CD1c-positive myeloid dendritic cell (primary cell): ENCODE measurements around the gene CASP8AP2.
A peak's percentile ranks its signal among the peaks of the same experiment; 100 is the strongest.
"Not testable (repeated sequence)": the region's sequence is repeated elsewhere in the genome, so short reads cannot be mapped to it uniquely, and the experiment has no call there.

ENCODE experiments used
- DNase-seq: peaks from one replicate; pipeline ENCODE4 v3.0.0-alpha.2; 2016; ENCODE audit errors: extremely low spot score

The CASP8AP2 gene

DNA sequence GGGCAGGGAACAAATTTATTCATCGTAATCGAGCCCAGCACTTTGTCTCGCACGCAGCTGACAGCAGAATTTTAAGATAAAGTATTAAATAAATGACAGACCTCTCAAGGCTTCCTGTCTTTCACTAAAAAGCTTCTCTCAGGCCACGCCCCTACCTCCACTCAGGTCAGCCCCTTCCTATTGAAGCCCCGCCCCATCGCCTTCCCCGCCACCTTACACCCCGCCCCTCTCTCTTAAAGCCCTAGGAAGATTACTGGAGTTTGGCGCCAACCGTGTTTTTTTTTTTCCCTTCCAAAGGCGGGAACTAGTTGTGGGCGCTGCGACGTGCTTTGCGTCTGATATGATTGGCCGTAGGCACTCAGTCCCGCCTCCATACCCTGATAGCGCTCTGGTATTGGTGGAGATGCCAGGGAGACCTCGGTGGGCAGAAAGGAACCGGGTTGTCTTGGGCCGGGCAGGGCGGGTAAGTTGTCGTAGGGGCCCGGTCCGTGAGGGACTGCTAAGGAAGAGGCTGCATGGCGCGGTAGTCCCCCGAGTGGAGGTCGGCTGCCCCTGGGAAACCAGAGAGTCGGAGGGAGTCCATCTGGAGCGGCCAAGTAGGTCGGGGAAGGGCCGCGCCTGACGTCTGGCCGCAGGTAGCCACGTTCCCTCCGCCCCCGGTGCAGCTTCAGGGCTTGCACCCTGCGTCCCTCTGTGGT is at the start of gene CASP8AP2:
TSS of gene CASP8AP2 (plus strand) at position 409 of the 698 bp plus-strand sequence.
- peak; percentile 99 for DNase-seq

DNA sequence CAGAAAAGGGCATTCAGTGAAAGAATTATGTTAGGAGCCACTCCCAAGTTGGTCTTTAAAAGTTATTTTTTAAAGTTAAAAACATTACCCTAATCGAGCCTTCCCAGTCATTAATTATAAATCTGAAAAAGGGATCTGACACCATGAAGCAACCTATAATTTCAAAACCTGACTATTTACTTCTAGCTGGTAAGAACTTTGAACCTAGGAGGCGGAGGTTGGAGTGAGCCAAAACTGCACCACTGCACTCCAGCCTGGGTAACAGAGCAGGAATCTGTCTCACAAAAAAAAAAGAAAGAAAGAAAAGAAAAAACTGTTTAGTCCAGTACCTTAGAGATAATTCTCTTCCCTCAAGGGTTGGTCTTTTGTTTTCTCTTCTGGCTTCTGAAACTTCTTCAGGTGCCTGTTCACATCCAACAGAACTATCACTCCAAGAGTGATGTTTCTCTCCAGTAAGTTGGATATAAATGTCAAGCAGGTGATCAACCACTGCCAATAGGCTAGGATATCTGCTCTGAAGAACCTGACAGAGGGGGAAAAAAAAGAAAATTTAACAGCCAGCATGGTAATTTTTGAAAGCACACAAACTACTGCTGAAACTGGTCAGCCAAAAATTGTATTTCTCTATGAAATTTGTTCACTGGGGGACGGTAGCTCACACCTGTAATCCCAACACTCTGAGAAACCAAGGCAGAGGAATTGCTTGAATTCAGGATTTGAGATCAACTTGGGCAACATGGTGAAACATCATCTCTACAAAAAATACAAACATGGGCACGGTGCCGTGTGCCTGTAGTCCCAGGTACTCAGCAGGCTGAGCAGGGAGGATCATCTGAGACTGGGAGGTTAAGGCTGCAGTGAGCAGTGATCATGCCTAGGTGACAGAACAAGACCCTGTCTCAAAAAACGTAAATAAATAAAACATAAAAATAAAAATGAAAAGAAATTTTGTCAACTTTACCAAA is 48.3 kb upstream of the CASP8AP2 start:
- DNase-seq: no peak

DNA sequence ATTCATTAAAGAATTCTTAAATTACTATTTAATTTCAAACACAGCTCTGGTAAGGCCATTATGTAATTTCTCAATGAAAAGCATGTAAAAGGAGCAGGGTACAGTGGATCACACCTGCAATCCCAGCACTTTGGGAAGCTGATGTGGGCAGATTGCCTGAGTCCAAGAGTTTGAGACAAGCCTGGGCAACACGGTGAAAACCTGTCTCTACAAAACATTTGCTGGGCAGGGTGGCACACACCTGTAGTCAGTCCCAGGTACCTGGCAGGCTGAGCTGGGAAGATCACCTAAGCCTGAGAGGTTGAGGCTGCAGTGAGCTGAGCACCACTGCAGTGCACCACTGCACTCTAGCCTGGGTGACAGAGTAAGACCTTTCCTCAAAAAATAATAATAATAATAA is 47.5 kb upstream of the CASP8AP2 start:
- DNase-seq: no peak

DNA sequence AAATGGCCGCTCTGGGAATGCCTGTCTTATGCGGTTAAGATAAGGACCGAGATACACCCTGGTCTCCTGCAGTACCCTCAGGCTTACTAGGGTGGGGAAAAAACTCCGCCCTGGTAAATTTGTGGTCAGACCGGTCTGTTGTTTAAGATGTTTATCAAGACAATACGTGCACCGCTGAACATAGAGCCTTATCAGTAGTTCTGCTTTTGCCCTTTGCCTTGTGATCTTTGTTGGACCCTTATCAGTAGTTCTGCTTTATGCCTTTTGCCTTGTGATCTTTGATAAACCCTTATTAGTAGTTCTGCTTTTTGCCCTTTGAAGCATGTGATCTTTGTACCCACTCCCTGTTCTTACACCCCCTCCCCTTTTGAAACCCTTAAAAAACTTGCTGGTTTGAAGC is 46.4 kb upstream of the CASP8AP2 start:
- DNase-seq: not testable (repeated sequence)

DNA sequence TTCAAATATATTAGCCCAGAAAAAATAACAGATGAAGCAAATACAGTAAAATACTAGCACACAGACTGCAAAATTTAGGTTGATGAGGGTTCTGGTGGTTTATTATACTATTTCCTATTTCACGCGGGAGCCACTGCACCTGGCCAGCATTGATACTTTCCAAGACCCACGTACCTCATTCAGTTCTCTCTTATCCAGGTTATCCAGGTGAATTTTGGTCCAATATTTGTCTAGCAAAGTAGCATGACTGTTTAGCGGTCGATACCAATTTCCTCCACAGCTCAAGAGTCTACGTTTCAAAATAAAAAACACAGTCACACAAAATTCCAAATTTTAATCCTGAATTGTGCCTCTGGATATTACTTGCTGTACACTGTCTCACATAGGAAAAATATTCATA is 44.8 kb upstream of the CASP8AP2 start:
- DNase-seq: no peak

DNA sequence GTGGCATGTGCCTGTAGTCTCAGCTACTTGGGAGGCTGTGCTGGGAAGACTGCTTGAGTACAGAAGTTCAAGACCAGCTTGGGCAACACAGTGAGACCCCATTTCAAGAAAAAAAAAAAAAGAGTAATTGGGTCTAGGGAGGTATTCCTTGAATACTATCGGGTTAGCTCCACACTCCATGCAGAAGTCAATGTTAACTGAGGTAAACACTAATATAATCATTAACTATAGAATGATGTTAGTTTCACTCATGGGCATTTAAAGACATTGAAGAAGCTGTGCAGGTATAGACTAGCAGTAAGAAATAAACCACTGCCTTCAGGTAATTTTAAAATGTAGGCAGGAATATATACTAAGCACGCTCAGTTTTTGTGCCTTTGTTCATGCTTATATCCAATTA is 42.7 kb upstream of the CASP8AP2 start:
- DNase-seq: no peak

DNA sequence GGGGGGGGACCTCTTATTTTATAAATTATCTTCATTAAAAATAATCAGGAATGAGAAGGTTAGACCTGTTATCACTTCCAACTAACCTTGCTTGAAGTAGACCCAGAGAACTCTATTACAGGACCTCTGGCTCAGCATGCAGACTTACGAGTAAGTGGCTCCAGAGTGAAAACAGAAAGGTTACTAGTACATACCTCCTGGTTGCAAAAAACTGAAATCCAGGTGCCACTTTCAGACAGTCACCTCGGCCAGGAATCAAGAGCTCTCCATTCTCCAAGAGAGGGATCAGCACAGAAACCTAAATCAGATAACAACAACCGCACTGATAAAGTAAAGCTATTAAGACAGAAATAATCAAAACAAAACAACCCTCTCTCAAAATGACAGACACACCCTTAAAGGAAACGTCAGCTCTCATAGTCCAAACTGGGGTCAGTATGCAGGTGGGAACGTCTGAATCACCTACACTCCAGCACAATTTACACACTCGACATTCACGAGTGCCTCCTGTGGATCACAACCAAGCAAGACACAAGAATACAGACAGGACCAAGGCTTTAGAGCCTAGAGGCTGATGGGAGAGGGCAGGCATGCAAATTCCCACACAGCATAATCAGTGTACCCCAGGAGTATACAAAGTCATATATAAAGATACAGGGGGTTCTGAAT is 41.9 kb upstream of the CASP8AP2 start:
- DNase-seq: no peak

DNA sequence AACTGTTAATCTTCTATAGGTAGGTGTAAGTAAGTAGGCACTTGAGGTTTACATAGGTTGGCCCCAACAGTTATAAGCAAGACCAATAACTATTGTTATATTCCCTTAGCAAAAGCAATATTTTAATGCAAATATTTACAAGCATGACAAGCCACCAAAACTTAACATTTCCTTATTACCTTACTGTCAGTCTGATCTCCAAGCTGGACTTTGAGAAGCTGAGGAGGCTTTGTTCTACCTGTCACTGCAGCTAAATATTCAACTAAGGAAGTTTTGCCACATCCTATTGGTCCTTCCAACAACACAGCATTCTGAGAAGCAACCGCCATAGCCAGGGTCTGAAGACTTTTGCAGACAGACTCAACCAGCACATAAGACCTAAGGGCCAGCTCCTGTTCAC is 39.7 kb upstream of the CASP8AP2 start:
- no peak for DNase-seq

DNA sequence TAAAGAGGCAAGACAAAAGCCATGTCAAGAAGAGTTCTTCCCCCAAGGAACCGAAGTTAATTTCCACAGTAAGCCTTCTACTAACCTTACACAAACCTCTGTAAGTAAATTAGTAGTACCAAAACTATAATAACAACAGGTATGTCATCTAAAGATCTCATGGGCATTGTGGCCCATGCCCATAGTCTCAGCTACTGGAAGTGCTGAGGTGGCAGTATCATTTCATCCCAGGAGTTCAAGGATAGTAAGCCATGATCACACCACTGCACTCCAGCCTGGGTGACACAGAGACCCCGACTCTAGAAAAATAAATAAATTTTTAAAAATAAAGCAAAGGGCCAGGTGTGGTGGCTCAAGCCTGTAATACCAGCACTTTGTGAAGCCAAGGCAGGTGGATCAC is 39.3 kb upstream of the CASP8AP2 start:
- DNase-seq: no peak

DNA sequence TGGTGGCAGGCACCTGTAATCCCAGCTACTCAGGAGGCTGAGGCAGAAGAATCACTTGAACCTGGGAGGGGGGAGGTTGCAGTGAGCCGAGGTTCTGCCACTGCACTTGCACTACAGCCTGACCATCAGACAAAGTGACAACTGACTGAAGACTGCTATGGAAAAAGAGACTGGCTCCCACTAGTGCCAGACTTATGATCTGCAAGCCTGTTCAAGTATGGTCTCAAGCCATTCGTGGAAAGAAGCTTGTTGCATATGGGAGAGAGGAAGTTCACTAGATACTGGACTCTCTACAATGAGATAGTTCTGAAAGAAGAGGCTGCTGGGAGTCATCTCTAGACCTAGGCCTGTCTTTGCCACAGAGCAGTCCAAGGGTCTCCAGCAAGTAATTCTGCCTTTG is 36.8 kb upstream of the CASP8AP2 start:
- DNase-seq: peak; percentile 24

DNA sequence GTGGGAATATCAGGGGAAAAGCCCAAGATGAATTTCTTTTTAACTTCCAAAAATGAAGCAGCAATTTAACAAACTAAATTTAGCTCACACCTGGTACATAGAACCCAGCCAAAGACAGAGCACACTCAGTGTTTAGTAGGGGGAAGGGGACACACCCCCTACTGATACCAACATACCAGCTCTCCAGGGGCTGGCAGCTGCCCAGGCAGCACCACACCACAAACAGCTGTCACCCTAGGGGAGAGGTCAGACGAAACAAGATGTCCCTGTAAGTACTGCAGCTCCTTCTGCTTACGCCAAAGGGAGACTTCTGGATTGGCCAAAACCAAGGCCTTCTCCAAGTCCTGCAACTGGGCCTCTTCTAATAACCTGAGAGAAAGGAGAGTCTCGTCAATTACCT is 36.1 kb upstream of the CASP8AP2 start:
- DNase-seq: no peak

DNA sequence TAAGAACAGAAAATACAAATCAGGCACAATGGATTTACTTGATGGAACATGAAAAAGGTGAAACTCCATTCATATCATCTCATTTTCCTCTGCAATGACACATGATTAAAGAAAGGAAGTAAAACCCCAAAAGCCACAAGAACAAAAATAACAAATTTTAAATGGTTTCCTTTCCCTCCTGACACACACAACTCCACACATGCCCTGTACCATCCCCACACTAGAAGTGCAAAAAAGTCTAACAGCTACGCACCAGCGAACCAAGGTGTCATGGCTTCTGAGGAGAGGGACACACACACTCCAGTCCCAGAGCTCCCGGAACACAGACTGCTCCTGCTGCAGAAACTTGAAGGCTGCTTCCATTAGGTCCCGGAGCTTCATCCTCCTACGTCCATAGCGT is 35.4 kb upstream of the CASP8AP2 start:
- no peak for DNase-seq

DNA sequence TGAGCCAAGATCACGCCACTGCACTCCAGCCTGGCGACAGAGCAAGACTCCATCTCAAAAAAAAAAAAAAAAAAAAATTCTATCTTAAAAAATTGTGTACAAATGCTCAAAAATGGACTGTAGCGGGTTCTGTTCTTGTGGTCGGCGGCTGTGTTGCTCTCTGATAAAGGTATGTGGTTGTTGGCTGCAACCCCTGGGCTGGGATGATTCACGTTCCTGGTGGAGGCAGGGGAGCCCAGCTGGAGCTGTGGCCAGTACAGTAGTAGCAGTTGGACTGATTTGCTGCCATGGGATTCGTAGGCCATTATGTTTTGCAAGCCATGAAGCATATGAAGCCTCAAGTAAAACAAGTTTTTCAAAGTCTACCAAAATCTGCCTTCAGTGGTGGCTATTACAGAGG is 32.4 kb upstream of the CASP8AP2 start:
- no peak for DNase-seq

DNA sequence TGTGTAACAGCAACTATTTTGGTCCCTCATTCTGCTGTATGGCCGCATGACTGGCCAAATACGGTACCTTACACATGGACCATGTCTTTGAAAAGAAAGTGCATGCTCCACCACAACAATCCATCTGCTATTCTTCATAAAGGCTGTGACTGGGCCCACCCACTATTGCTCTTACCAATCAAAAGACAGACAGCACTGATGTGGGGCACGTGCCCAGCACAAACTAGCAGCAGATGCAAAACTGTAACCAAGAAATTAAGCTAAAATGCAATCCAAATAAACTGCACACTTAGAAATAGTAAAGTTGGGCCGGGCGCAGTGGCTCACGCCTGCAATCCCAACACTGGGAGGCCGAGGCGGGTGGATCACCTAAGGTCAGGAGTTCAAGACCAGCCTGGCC is 30.6 kb upstream of the CASP8AP2 start:
- no peak for DNase-seq

DNA sequence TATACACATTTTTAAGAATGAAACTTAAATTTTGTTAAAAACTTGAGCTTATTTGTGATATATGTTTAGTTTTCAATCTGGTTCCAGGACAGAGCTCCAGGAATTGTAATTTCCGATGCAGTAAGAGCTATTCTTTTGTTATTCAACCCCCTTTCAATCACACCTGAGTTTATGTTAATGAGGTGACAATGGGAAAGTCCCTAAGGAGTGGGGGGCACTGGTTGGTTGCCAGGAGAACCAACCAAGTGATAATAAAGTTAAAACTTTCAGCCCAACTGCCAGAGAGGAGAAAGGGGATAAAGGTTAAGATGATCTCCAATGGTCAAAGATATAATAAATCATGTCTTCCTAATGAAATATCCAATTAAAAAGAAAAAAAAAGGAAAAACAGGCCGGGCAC is 29.9 kb upstream of the CASP8AP2 start:
- DNase-seq: no peak

DNA sequence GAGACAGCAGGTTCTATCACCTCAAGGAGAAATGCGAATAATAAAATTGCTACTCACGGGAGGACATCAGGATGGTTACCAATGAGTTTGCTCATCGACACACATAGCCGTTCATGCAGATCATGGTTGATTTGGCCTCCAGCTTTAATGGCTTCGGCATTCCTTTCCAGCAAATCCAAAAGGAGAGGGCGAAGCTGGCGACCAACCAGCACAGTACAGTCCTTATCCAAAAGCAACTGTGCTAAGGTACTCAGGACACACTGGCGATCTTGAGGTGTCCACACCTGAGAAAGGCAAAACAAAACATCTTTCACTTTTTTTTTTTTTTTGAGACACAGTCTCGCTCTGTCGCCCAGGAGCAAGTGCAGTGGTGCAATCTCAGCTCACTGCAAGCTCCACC is 26.4 kb upstream of the CASP8AP2 start:
- no peak for DNase-seq

DNA sequence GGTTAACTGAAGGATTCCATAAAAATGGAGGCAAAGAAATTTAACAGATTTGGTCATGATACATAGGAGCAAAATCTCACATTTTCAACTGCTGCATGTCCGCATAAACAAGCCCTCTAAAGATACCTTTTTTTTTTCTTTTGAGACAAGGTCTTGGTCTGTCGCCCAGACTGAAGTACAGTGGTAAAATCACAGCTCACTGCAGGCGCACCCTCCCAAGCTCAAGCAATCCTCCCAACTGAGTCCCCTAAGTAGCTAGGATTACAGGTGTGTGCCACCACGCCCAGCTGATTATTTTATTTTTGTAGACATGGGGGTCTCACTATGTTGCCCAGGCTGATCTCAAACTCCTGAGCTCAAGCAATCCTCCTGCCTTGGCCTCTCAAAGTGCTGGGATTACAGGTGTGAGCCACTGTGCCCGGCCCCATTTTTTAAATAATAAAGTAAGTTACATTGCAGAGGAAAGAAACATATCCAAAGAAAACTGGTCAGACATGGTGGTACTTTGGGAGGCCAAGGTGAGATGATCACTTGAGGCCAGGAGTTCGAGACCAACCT is 23.8 kb upstream of the CASP8AP2 start:
- no peak for DNase-seq

DNA sequence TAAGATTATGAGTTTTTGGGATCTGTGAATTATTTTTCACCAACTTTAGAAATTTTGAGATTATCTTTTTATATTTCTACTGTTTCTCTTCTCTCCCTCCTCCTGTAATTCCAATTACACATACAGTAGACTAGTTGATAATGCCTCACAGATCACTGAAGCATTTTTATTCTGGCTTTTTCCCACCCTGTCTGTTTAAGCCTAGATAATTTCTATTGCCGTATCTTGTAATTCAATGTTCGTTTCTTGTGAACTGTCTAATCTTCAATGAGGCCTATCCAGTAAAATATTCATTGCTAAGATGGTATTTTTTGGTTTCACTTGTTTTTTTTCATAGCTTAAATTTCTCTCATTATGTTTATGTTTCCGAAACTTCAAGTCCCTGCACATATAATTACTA is 22.1 kb upstream of the CASP8AP2 start:
- no peak for DNase-seq

DNA sequence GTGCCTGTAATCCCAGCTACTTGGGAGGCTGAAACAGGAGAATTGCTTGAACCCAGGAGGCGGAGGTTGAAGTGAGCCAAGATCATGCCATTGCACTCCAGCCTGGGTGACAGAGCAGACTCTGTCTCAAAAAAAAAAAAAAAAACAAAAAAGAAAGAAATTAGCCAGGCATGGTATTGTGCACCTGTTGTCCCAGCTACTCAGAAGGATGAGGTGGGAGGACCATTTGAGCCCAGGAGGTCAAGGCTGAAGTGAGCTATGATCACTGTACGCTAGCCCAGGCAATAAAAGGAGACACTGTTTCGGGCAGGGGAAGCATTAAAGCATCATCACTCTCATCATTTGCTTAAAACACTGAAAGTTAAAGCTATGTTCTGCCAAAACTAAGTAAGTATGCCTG is 16.3 kb upstream of the CASP8AP2 start:
- not testable (repeated sequence) for DNase-seq

DNA sequence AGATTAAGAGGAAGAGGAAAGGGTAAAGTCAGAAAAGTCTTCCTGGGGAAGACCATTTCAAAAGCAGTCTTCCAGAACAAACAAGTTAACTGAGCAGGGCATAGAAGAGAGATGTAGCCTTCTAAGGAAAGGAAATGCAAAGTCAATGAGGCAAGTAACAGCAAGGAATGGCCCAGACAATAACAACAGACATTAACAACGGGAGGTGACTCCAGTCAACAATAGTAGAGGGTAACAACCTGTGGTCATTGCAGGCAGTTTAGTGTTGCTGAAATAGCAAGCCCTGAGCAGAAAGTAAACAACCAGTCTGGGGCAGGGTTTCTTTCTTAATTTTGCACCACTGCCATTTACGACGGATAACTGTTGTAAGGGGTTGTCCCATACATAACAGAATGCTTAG is 12.2 kb upstream of the CASP8AP2 start:
- no peak for DNase-seq

DNA sequence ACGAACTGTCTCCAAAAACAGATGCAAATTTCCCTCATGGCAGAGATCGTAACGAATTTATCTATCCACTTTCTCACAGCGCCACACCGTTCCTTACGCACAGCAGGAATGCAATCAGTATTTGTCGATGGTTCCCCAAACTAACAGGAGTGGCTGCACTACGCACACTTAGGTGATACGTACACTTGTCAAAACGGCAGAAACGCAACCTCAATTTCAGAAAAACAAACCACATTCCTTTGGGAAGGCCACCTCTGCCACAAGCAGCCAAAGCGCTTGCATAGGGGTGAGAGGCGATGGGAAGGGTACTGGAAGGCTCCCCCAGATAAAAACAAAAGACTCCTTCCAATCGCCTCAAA is 10.7 kb upstream of the CASP8AP2 start:
- peak; percentile 44 for DNase-seq
